ENCODE results near the gene PDGFRB. TPM values are rescaled to one million over a fixed set of nuclear protein-coding genes. Genes with fewer than 3 reads are reported as not detected.
A peak's percentile ranks its signal among the peaks of the same experiment; 100 is the strongest.

PDGFRB gene
- polyA plus RNA-seq, 3 donors, result 0.04 to 0.99 (median 0.20) TPM

GRCh38 chr5:150163035-150163434, 7.4 kb upstream of the PDGFRB start:
- H3K4me3 ChIP-seq (replicated peaks in 1 of 3; ENCODE audit: low read depth in 2 of 3, low read length in 3 of 3), result no peak overlapping the region
- H3K9me3 ChIP-seq (replicated peaks in 1 of 2; ENCODE audit: control insufficient read depth in 1 of 2, insufficient read depth in 1 of 2, low read length in 2 of 2), result peaks cover 0 to 9% of the 10 kb centered on the region in 2 donors
- no peak for TF ChIP-seq CTCF (IDR thresholded peaks at IDR 0.05)
- Mint-ChIP-seq H3K4me1 (peaks cover 10% of the 10 kb centered on the region), H3K9me3 (peaks cover 0 to 7% (median 4%) of the 10 kb centered on the region in 7 donors), H3K4me3 (no peak overlapping the region), H3K36me3 (peaks cover 0 to 4% of the 10 kb centered on the region in 2 donors), H3K27me3 (ENCODE audit: low read depth in 3 of 3) (peaks cover 26 to 33% (median 32%) of the 10 kb centered on the region in 3 donors), H3K27ac (peak overlapping the region in 2 of 7 donors; percentile 10 to 81)
- H3K4me2 ChIP-seq (replicated peaks; ENCODE audit: extremely low read depth, low read length, poor library complexity, severe bottlenecking), result no peak overlapping the region
- intact Hi-C loops (cut with micrococcal nuclease), result loop anchor here in 1 of 2 donors (2.0 kb wide), 1 partner anchor 54 kb away; no protein-coding TSS in a partner anchor
- H3K27ac ChIP-seq (ENCODE audit: low read depth in 1 of 2, low read length in 2 of 2), result no peak overlapping the region
- no peak overlapping the region for H2AFZ ChIP-seq (ENCODE audit: insufficient read depth, low read depth, low read length, poor library complexity, severe bottlenecking)
- H4K20me1 ChIP-seq (ENCODE audit: insufficient read depth, low read length), result no peaks in the 10 kb centered on the region
- DNase-seq, result no peak
- no peaks in the 10 kb centered on the region for H3K36me3 ChIP-seq (replicated peaks in 1 of 2; ENCODE audit: control insufficient read depth in 1 of 2, insufficient read depth in 2 of 2, low read length in 2 of 2)
- H3K79me2 ChIP-seq (ENCODE audit: insufficient read depth, low read length), result no peaks in the 10 kb centered on the region
- H3K4me1 ChIP-seq (ENCODE audit: control insufficient read depth in 1 of 2, insufficient read depth in 2 of 2, low read length in 2 of 2), result no peaks in the 10 kb centered on the region
- H3K9ac ChIP-seq (ENCODE audit: insufficient read depth, low read length, poor library complexity, severe bottlenecking), result no peak overlapping the region
- peaks cover 22 to 25% of the 10 kb centered on the region in 2 donors for H3K27me3 ChIP-seq (ENCODE audit: control insufficient read depth in 2 of 2, insufficient read depth in 2 of 2, low read length in 2 of 2)
- WGBS (ENCODE audit: insufficient coverage), result no CpG with 5 or more reads among the region's 3 CpGs

GRCh38 chr5:150162142-150162513, 6.5 kb upstream of the PDGFRB start:
- H3K79me2 ChIP-seq (ENCODE audit: insufficient read depth, low read length), result no peaks in the 10 kb centered on the region
- Mint-ChIP-seq H3K9me3 (peaks cover 0 to 3% (median 0%) of the 10 kb centered on the region in 7 donors), H3K4me3 (no peak overlapping the region), H3K36me3 (no peaks in the 10 kb centered on the region), H3K27me3 (ENCODE audit: low read depth in 3 of 3) (peaks cover 21 to 29% (median 28%) of the 10 kb centered on the region in 3 donors), H3K4me1 (peaks cover 6% of the 10 kb centered on the region), H3K27ac (peak overlapping the region in 1 of 7 donors; percentile 19)
- H3K27me3 ChIP-seq (ENCODE audit: control insufficient read depth in 2 of 2, insufficient read depth in 2 of 2, low read length in 2 of 2), result peaks cover 13 to 16% of the 10 kb centered on the region in 2 donors
- H3K27ac ChIP-seq (ENCODE audit: low read depth in 1 of 2, low read length in 2 of 2), result no peak overlapping the region
- no peak overlapping the region for H3K4me2 ChIP-seq (replicated peaks; ENCODE audit: extremely low read depth, low read length, poor library complexity, severe bottlenecking)
- H3K9ac ChIP-seq (ENCODE audit: insufficient read depth, low read length, poor library complexity, severe bottlenecking), result no peak overlapping the region
- H2AFZ ChIP-seq (ENCODE audit: insufficient read depth, low read depth, low read length, poor library complexity, severe bottlenecking), result no peak overlapping the region
- no peak for DNase-seq
- no peak for TF ChIP-seq CTCF (IDR thresholded peaks at IDR 0.05)
- intact Hi-C loops (cut with micrococcal nuclease), result loop anchor here in 1 of 2 donors (2.0 kb wide), 1 partner anchor 55 kb away; no protein-coding TSS in a partner anchor
- 100% methylated on average over 3 of the region's 3 CpGs for WGBS (ENCODE audit: insufficient coverage)
- H3K36me3 ChIP-seq (replicated peaks in 1 of 2; ENCODE audit: control insufficient read depth in 1 of 2, insufficient read depth in 2 of 2, low read length in 2 of 2), result no peaks in the 10 kb centered on the region
- H4K20me1 ChIP-seq (ENCODE audit: insufficient read depth, low read length), result no peaks in the 10 kb centered on the region
- no peaks in the 10 kb centered on the region for H3K9me3 ChIP-seq (replicated peaks in 1 of 2; ENCODE audit: control insufficient read depth in 1 of 2, insufficient read depth in 1 of 2, low read length in 2 of 2)
- no peaks in the 10 kb centered on the region for H3K4me1 ChIP-seq (ENCODE audit: control insufficient read depth in 1 of 2, insufficient read depth in 2 of 2, low read length in 2 of 2)
- no peak overlapping the region for H3K4me3 ChIP-seq (replicated peaks in 1 of 3; ENCODE audit: low read depth in 2 of 3, low read length in 3 of 3)
